Hepatic stellate cell (primary cell): ENCODE measurements around the gene HEG1.
A peak's percentile ranks its signal among the peaks of the same experiment; 100 is the strongest.

ENCODE experiments used
- DNase-seq: peaks from one replicate; pipeline ENCODE4 v3.0.0; 2011; ENCODE audit warnings: low spot score

Gene HEG1

GRCh38 chr3:125069452-125069851 is 13.7 kb upstream of the HEG1 start:
- DNase-seq: no peak

GRCh38 chr3:125068265-125068664 is 12.5 kb upstream of the HEG1 start:
- no peak for DNase-seq

GRCh38 chr3:125067225-125067624 is 11.4 kb upstream of the HEG1 start:
- DNase-seq: no peak

- peak; percentile 69 for DNase-seq
These were observed 7.3 kb upstream of the HEG1 start for GRCh38 chr3:125062904-125063618.

GRCh38 chr3:125061646-125062045 is 5.8 kb upstream of the HEG1 start:
- no peak for DNase-seq

GRCh38 chr3:125061170-125061569 is 5.4 kb upstream of the HEG1 start:
- DNase-seq: peak; percentile 76

- DNase-seq: no peak
These were observed 3.9 kb upstream of the HEG1 start for GRCh38 chr3:125059488-125060245.

- no peak for DNase-seq
These were observed 3.2 kb upstream of the HEG1 start for GRCh38 chr3:125058959-125059358.

- no peak for DNase-seq
These were observed 2.7 kb upstream of the HEG1 start for GRCh38 chr3:125058529-125058928.

GRCh38 chr3:125057186-125057850 is 1.5 kb upstream of the HEG1 start:
- DNase-seq: peak; percentile 65

GRCh38 chr3:125055331-125055912 is 375 bp downstream of the HEG1 start:
- peak; percentile 51 for DNase-seq

GRCh38 chr3:125054449-125055329 is 1.1 kb downstream of the HEG1 start:
- peak; percentile 70 for DNase-seq

GRCh38 chr3:125054062-125054448 is 1.7 kb downstream of the HEG1 start:
- DNase-seq: no peak

- no peak for DNase-seq
These were observed 2.5 kb downstream of the HEG1 start for GRCh38 chr3:125053304-125053699.

- DNase-seq: peak; percentile 81
These were observed 3.0 kb downstream of the HEG1 start for GRCh38 chr3:125052624-125053303.

- peak; percentile 71 for DNase-seq
These were observed 3.8 kb downstream of the HEG1 start for GRCh38 chr3:125051715-125052581.

- no peak for DNase-seq
These were observed 4.6 kb downstream of the HEG1 start for GRCh38 chr3:125051205-125051604.

- DNase-seq: no peak
These were observed 5.2 kb downstream of the HEG1 start for GRCh38 chr3:125050488-125051090.

GRCh38 chr3:125048282-125048681 is 7.5 kb downstream of the HEG1 start:
- DNase-seq: no peak

- DNase-seq: peak; percentile 76
These were observed 9.8 kb downstream of the HEG1 start for GRCh38 chr3:125045965-125046364.
